ENCODE results near the gene IL22. TPM values are rescaled to one million over a fixed set of nuclear protein-coding genes. Genes with fewer than 3 reads are reported as not detected.

The IL22 gene
- total RNA-seq, 1 experiment from 2014 or later = not detected

- no peak overlapping the region for H4K91ac ChIP-seq (ENCODE audit: insufficient read length, low read depth, low read length)
- no peak overlapping the region for H3K14ac ChIP-seq (ENCODE audit: insufficient read depth, low read length)
- H3K36me3 Mint-ChIP-seq (ENCODE audit: insufficient read depth in 1 of 3, low read depth in 3 of 3) = peaks cover 0 to 16% (median 4%) of the 10 kb centered on the region in 3 experiments; a peak in 4 of 7 replicates
- no peak overlapping the region for H4K5ac ChIP-seq (ENCODE audit: insufficient read length, low read depth, low read length)
- H3K9me3 ChIP-seq (ENCODE audit: control insufficient read depth, low read depth, low read length) = no peaks in the 10 kb centered on the region
- no peaks in the 10 kb centered on the region for H3K79me1 ChIP-seq (ENCODE audit: insufficient read depth, low read depth, low read length, poor library complexity, severe bottlenecking)
- H3K4ac ChIP-seq (ENCODE audit: low read depth, low read length) = no peak overlapping the region
- H3K9ac ChIP-seq (ENCODE audit: extremely low read depth, insufficient read length, low read length) = no peak overlapping the region
- H3K27ac Mint-ChIP-seq = no peak overlapping the region
- no peak overlapping the region for H3K27ac ChIP-seq (ENCODE audit: insufficient read length, low read depth, low read length)
- no peak overlapping the region for H3K23ac ChIP-seq (ENCODE audit: insufficient read length, low read depth, low read length)
- H3K79me2 ChIP-seq (ENCODE audit: insufficient read depth, low read length) = no peaks in the 10 kb centered on the region
- H3K9me3 Mint-ChIP-seq = peaks cover 15 to 17% of the 10 kb centered on the region in 2 experiments
- DNase-seq = no peak
- H2BK5ac ChIP-seq (ENCODE audit: insufficient read length, low read length) = no peak overlapping the region
- H4K20me1 ChIP-seq (ENCODE audit: control insufficient read depth, insufficient read depth, insufficient read length) = no peaks in the 10 kb centered on the region
- no peak overlapping the region for H2AK5ac ChIP-seq (ENCODE audit: insufficient read length, low read length)
- no peak overlapping the region for H2BK15ac ChIP-seq (ENCODE audit: low read depth, low read length)
- H2AFZ ChIP-seq (ENCODE audit: low read length) = no peak overlapping the region
- no peak overlapping the region for H2BK20ac ChIP-seq (ENCODE audit: low read depth, low read length, poor library complexity, severe bottlenecking)
- H3T11ph ChIP-seq (ENCODE audit: low read length) = no peak overlapping the region
- H3K4me1 Mint-ChIP-seq = peaks cover 2 to 17% of the 10 kb centered on the region in 2 experiments; a peak in 2 of 4 replicates
- H3K56ac ChIP-seq (ENCODE audit: insufficient read length, low read depth, low read length) = no peak overlapping the region
- H3K27me3 Mint-ChIP-seq (ENCODE audit: low read depth) = no peaks in the 10 kb centered on the region
- H3K27me3 ChIP-seq (ENCODE audit: insufficient read depth, low read length) = no peaks in the 10 kb centered on the region
- H3K18ac ChIP-seq (ENCODE audit: insufficient read length, low read depth, low read length) = no peak overlapping the region
- TF ChIP-seq CTCF (conservative IDR thresholded peaks at IDR 0.05) = no peak
- no peak overlapping the region for H2BK12ac ChIP-seq (ENCODE audit: insufficient read length, low read depth, low read length)
- no peaks in the 10 kb centered on the region for H3K4me1 ChIP-seq (ENCODE audit: insufficient read depth, low read length)
- H3K23me2 ChIP-seq (ENCODE audit: insufficient read length, low read depth, low read length, poor library complexity, severe bottlenecking) = no peaks in the 10 kb centered on the region
- no peak overlapping the region for H3K4me2 ChIP-seq (ENCODE audit: insufficient read depth, insufficient read length, low read length)
- H4K8ac ChIP-seq (replicated peaks; ENCODE audit: insufficient read length, low read depth, low read length) = no peak overlapping the region
- H3K4me3 Mint-ChIP-seq = no peak overlapping the region
- no peak overlapping the region for H2BK120ac ChIP-seq (ENCODE audit: low read depth, low read length, poor library complexity, severe bottlenecking)
Observed at GRCh38 chr12:68247785-68248184, 5.6 kb downstream of the IL22 start.
